GM23338 (cell line): ENCODE data around the gene ZHX3.
A peak's percentile ranks its signal among the peaks of the same experiment; 100 is the strongest.

ENCODE experiments used
- CREB1 ChIP-seq: fragments of 250-450 bp; sonication (Bioruptor Pico); IDR thresholded peaks from 2 replicates; pipeline ENCODE4 v1.5.0; 2020; ENCODE audit warnings: low read depth, mild to moderate bottlenecking, moderate library complexity
- ETS1 ChIP-seq: IDR thresholded peaks from 2 replicates; pipeline ENCODE4 v1.6.1; 2016; ENCODE audit warnings: antibody characterized with exemption
- EZH2 ChIP-seq: fragments of 200-600 bp; sonication (generic); IDR thresholded peaks from one replicate; pipeline ENCODE4 v1.8.0; 2017; ENCODE audit warnings: antibody characterized with exemption, mild to moderate bottlenecking, low read depth; ENCODE audit not compliant: unreplicated experiment
- EZH2phosphoT487 ChIP-seq: fragments of 200-600 bp; sonication (generic); IDR thresholded peaks from one replicate; pipeline ENCODE4 v1.8.1; 2018; ENCODE audit warnings: antibody characterized with exemption; ENCODE audit not compliant: unreplicated experiment
- JUNB ChIP-seq: IDR thresholded peaks from one replicate; pipeline ENCODE4 v1.6.1; 2016; ENCODE audit warnings: antibody characterized with exemption; ENCODE audit not compliant: unreplicated experiment
- POLR2AphosphoS5 ChIP-seq: IDR thresholded peaks from 2 replicates; pipeline ENCODE4 v1.6.1; 2016; ENCODE audit warnings: antibody characterized with exemption, low read depth
- REST ChIP-seq: IDR thresholded peaks from one replicate; pipeline ENCODE4 v1.6.1; 2018; ENCODE audit warnings: antibody characterized with exemption; ENCODE audit not compliant: unreplicated experiment
- STAT1 ChIP-seq: IDR thresholded peaks from one replicate; pipeline ENCODE4 v1.6.1; 2016; ENCODE audit warnings: antibody characterized with exemption; ENCODE audit not compliant: unreplicated experiment
- TF ChIP-seq, protein P1 (sequence below), 2 experiments: fragments of 200-600 bp in 1 of 2; sonication (generic) in 1 of 2; conservative IDR thresholded peaks; 2 replicates each; pipeline versions ENCODE4 v1.5.1 to v1.6.1; 2016 to 2017; ENCODE audit warnings: antibody characterized with exemption in 2 of 2, low read depth in 2 of 2, mild to moderate bottlenecking in 2 of 2, moderate library complexity in 1 of 2

GRCh38 chr20:41136680-41137613, 180.6 kb downstream of the ZHX3 start, which contains the start of gene PLCG1:
- TF ChIP-seq, protein P1, sequence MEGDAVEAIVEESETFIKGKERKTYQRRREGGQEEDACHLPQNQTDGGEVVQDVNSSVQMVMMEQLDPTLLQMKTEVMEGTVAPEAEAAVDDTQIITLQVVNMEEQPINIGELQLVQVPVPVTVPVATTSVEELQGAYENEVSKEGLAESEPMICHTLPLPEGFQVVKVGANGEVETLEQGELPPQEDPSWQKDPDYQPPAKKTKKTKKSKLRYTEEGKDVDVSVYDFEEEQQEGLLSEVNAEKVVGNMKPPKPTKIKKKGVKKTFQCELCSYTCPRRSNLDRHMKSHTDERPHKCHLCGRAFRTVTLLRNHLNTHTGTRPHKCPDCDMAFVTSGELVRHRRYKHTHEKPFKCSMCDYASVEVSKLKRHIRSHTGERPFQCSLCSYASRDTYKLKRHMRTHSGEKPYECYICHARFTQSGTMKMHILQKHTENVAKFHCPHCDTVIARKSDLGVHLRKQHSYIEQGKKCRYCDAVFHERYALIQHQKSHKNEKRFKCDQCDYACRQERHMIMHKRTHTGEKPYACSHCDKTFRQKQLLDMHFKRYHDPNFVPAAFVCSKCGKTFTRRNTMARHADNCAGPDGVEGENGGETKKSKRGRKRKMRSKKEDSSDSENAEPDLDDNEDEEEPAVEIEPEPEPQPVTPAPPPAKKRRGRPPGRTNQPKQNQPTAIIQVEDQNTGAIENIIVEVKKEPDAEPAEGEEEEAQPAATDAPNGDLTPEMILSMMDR (conservative IDR thresholded peaks at IDR 0.05; ENCODE audit: low read depth in 2 of 2): no peak
- peak; percentile 89 for TF ChIP-seq POLR2AphosphoS5
- no peak for TF ChIP-seq EZH2
- TF ChIP-seq ETS1: no peak
- no peak for TF ChIP-seq EZH2phosphoT487
- TF ChIP-seq REST: no peak
- TF ChIP-seq STAT1: no peak
- TF ChIP-seq JUNB: no peak
- no peak for TF ChIP-seq CREB1 (CRISPR knock-in tag)
